ENCODE measurements around the gene WNT6.

The WNT6 gene

DNA sequence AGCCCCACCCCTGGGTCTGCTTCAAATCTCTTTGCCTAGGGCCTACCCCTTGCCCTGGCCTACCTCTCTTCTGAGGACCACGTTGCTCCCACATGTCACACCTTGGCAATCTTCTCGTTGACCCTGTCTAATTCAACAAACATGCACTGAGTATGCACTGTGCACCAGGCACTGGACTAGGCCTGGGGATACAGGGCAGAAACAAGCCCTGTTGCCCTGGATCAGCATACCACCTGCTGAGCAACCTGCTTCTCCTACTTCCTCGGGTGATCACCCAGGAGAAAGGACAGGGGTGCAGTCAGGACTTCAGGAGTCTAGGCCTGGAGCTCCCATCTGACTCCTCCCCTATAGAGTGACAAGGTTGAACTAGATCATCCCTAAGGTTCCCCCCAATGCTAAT is 30.8 kb downstream of the WNT6 start:
- no peaks in the 10 kb centered on the region for H3K36me3 ChIP-seq (ENCODE audit: control insufficient read depth, low read depth, low read length)

DNA sequence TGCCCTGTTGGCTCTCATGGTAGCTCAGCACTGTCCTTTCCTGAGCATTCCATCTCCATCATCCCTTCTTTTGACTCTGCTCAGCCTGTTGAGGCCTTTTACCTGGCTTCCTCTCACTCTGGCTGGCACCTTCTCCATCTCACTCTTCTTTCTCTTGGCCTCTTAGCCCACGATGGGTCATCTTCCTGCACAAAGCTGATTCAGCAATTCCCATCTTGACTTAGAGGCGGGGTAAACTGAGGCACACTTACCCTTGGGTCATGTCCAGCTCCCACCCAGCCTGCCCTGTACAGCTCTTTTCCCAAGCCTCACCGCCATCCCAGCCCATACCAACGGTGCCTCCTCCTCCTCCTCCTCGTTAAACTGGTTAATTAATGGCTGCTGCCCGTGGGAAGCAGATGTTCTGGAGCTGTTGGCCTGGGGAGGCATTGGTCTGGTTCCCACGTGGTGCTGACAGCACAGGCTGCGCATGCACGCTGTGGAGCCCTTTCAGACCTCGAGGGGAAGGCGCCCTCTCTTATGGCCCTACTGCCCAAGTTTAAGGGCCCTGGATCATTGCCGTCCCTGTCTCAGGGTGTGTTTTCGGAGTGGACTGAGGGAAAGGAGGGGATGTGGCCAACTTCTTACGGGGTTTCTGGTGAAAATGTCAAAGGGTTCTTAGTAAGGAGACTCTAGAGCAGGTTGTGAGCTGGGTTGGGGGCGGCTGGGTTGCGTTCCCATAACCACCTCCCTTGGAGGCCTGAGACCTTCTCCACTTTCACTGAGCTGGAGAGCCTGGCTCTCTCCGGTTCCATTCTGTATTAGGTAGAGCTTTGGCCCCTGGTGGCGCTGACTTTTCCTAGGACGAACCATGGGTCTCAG is 31.9 kb downstream of the WNT6 start:
- peaks cover 98% of the 10 kb centered on the region for H3K27me3 ChIP-seq (ENCODE audit: control insufficient read depth, insufficient read depth, low read length)
- H3K4me3 ChIP-seq (ENCODE audit: low read length): no peak overlapping the region
- no peaks in the 10 kb centered on the region for H3K9me3 ChIP-seq (ENCODE audit: control insufficient read depth, low read depth, low read length)
- H3K27ac ChIP-seq (ENCODE audit: low read length): no peak overlapping the region
- no peak overlapping the region for H3K9ac ChIP-seq (ENCODE audit: low read length)
- no peaks in the 10 kb centered on the region for H3K36me3 ChIP-seq (ENCODE audit: control insufficient read depth, low read depth, low read length)
- H3K4me1 ChIP-seq (ENCODE audit: control insufficient read depth, low read depth, low read length): peaks cover 18% of the 10 kb centered on the region

More for the DNA sequence above, 30.8 kb downstream of the WNT6 start:
- no peaks in the 10 kb centered on the region for H3K9me3 ChIP-seq (ENCODE audit: control insufficient read depth, low read depth, low read length)
- peaks cover 8% of the 10 kb centered on the region for H3K4me1 ChIP-seq (ENCODE audit: control insufficient read depth, low read depth, low read length)
- no peak overlapping the region for H3K9ac ChIP-seq (ENCODE audit: low read length)
- peaks cover 96% of the 10 kb centered on the region for H3K27me3 ChIP-seq (ENCODE audit: control insufficient read depth, insufficient read depth, low read length)
- no peak overlapping the region for H3K4me3 ChIP-seq (ENCODE audit: low read length)
- H3K27ac ChIP-seq (ENCODE audit: low read length): no peak overlapping the region

DNA sequence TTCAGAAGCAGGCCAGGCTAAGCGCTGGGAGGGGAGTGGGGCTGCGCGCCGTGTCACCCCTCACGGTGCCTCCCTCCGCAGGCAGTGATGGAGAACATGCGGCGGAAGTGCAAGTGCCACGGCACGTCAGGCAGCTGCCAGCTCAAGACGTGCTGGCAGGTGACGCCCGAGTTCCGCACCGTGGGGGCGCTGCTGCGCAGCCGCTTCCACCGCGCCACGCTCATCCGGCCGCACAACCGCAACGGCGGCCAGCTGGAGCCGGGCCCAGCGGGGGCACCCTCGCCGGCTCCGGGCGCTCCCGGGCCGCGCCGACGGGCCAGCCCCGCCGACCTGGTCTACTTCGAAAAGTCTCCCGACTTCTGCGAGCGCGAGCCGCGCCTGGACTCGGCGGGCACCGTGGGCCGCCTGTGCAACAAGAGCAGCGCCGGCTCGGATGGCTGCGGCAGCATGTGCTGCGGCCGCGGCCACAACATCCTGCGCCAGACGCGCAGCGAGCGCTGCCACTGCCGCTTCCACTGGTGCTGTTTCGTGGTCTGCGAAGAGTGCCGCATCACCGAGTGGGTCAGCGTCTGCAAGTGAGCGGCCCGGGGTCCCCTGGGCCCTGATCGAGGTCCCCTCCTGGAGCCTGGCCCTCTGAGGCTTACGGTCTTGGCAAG is 33.2 kb downstream of the WNT6 start:
- Histone ChIP-seq H3K4me1 (ENCODE audit: control insufficient read depth, low read depth, low read length) (peaks cover 22% of the 10 kb centered on the region), H3K9me3 (ENCODE audit: control insufficient read depth, low read depth, low read length) (no peaks in the 10 kb centered on the region), H3K27me3 (ENCODE audit: control insufficient read depth, insufficient read depth, low read length) (peaks cover 98% of the 10 kb centered on the region), H3K4me3 (ENCODE audit: low read length) (peak overlapping the region; percentile 36), H3K36me3 (ENCODE audit: control insufficient read depth, low read depth, low read length) (no peaks in the 10 kb centered on the region), H3K27ac (ENCODE audit: low read length) (no peak overlapping the region), H3K9ac (ENCODE audit: low read length) (no peak overlapping the region)

DNA sequence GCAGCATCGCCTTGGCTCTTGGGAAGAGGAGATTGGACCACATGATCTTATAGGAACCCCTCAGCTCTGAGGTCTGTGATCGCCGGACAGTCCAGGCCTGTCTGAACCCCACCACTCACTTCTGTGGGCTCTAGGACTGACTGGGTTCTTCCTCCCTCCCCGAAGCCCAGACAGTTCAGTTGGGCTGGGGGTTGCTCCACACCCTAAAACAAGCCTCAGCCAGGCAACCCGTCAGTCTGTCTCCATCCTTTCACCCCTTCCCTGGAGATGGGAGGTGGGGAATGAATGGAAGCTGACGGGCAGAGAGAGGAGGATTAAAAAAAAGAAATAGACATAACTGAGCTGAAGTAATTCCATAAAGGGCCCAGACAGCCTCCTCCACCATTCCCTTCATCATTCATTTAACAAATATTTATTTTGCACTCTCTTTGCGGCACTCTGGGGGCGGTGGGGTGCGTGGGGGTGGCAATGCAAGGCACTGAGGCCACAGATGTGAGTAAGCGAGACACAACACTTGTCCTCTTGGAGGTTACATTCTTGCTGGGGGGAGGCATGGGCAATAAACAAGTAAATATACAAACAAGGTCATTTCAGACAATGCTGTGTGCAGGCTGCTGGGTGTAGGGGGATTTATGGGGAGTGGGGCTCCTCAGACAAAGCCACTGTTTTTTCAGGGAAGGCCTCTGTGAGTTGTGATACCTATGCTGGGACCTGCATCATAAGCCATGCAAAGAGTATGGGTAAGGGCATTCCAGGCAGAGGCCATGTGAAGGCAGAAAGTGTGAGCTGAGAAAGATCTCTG is 33.9 kb downstream of the WNT6 start:
- peaks cover 98% of the 10 kb centered on the region for H3K27me3 ChIP-seq (ENCODE audit: control insufficient read depth, insufficient read depth, low read length)

DNA sequence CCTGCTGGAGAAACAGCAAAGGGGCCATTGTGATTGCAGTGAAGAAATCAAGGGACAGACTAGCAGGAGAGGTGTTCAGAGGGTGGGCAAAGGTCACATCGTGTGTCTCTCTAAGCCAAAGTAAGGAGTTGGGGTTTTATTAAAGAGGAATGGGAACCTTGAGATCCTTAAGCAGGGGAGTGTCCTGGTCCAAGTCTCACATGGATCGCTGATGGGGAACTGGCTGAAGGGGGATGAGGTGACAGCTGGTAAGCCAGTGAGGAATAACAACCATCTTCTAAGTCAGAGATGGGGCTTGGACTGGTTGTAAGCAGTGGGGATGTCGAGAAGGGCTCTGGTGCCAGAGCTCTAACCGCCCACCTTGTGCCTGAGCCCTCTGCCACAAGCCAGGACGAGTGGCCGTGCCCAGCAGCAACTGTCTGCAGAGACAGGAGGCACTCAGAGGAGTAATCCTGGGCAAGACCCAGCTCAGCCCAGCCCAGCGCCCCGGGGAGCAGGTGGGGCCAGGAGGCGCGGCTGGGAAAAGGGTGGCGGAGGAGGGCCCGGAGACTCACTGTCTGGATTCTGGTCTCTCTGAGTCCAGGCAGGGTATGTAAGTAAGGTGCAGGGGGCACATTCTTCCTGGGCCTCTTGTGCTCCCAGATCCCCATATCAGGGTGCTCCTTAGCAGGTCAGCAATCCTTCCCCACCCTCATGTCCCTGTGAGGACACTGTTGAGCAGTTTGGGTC is 34.7 kb downstream of the WNT6 start:
- no peaks in the 10 kb centered on the region for H3K36me3 ChIP-seq (ENCODE audit: control insufficient read depth, low read depth, low read length)
- H3K4me3 ChIP-seq (ENCODE audit: low read length): no peak overlapping the region
- H3K4me1 ChIP-seq (ENCODE audit: control insufficient read depth, low read depth, low read length): peaks cover 24% of the 10 kb centered on the region
- peaks cover 100% of the 10 kb centered on the region for H3K27me3 ChIP-seq (ENCODE audit: control insufficient read depth, insufficient read depth, low read length)
- H3K27ac ChIP-seq (ENCODE audit: low read length): no peak overlapping the region
- H3K9ac ChIP-seq (ENCODE audit: low read length): no peak overlapping the region
- no peaks in the 10 kb centered on the region for H3K9me3 ChIP-seq (ENCODE audit: control insufficient read depth, low read depth, low read length)

More for the DNA sequence above, 33.9 kb downstream of the WNT6 start:
- Histone ChIP-seq H3K9me3 (ENCODE audit: control insufficient read depth, low read depth, low read length) (no peaks in the 10 kb centered on the region), H3K9ac (ENCODE audit: low read length) (no peak overlapping the region), H3K4me1 (ENCODE audit: control insufficient read depth, low read depth, low read length) (peaks cover 24% of the 10 kb centered on the region), H3K4me3 (ENCODE audit: low read length) (peak overlapping the region; percentile 36), H3K36me3 (ENCODE audit: control insufficient read depth, low read depth, low read length) (no peaks in the 10 kb centered on the region), H3K27ac (ENCODE audit: low read length) (no peak overlapping the region)

DNA sequence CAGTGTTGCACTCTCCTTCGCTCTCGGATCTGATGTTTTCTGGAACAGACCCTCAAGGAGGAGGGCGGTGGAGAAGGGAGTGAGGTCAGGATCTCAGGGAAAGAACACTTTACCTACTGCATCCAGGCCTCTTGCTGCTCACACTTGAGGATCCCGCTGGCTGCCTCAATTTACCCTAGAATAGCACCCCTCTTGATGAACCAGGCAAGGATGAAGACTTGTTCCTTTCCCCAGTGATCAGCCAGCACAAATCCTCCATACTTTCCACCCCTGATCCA is 35.2 kb downstream of the WNT6 start:
- H3K27me3 ChIP-seq (ENCODE audit: control insufficient read depth, insufficient read depth, low read length): peaks cover 100% of the 10 kb centered on the region
- H3K9ac ChIP-seq (ENCODE audit: low read length): no peak overlapping the region
- H3K27ac ChIP-seq (ENCODE audit: low read length): no peak overlapping the region
- H3K4me1 ChIP-seq (ENCODE audit: control insufficient read depth, low read depth, low read length): peaks cover 24% of the 10 kb centered on the region
- H3K9me3 ChIP-seq (ENCODE audit: control insufficient read depth, low read depth, low read length): no peaks in the 10 kb centered on the region
- no peaks in the 10 kb centered on the region for H3K36me3 ChIP-seq (ENCODE audit: control insufficient read depth, low read depth, low read length)
- no peak overlapping the region for H3K4me3 ChIP-seq (ENCODE audit: low read length)

DNA sequence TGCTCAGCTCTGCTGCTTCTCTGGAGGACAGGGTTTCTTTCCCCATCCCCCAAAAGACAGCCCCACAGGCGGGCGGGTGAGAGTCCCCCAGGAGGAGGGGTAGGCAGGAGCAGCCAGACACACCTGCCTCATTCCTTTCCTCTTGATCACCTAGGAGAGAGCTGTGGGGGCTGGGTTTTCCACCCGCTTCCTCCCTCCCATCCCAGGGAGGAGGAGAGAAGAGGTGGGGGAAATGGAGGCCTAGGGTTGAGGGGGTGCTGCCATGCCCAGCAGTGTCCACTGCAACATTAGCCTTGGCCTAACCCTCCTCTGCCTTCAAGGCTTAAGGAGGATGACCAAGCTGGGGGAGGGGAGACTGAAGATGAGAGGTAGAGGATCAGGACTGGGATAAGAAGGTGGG is 35.7 kb downstream of the WNT6 start:
- peaks cover 100% of the 10 kb centered on the region for H3K27me3 ChIP-seq (ENCODE audit: control insufficient read depth, insufficient read depth, low read length)

DNA sequence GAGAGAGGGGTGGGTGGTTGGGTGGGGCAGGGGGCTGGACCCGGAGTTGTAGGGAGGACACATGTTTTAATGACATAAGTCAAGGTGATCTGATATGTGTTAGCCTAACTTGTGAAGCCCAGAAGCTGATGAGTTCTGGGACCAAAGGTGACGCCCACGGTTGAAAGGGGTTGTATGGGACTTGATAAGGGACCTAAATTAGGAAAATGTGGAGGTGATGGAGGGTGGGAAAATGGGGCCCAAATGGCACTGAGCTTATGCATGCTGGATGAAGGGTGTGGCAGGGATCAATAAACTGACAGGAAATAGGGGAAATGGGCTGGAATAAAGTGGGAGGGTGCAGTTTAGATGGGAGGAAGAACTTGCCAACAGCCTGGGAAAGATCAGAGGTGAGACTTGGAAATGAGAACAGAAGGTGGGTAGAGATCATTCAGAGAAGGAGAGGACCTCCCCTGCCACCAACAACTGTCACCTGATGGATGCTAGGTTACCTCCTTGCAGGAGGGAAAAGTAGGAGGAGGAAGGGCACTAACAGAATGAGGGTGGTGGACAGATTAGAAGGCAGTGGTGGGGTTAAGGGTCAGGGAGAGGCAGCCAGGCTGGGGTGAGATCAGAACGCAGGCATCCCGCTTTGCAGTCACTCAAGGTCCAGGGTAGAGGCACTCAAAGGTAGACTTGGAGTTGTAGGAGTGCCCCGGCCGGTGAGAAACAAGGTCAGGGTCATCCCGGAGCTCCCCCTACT is 36.3 kb downstream of the WNT6 start:
- Histone ChIP-seq H3K27me3 (ENCODE audit: control insufficient read depth, insufficient read depth, low read length) (peaks cover 100% of the 10 kb centered on the region), H3K36me3 (ENCODE audit: control insufficient read depth, low read depth, low read length) (no peaks in the 10 kb centered on the region), H3K9me3 (ENCODE audit: control insufficient read depth, low read depth, low read length) (no peaks in the 10 kb centered on the region), H3K9ac (ENCODE audit: low read length) (no peak overlapping the region), H3K27ac (ENCODE audit: low read length) (no peak overlapping the region), H3K4me3 (ENCODE audit: low read length) (peak overlapping the region; percentile 34), H3K4me1 (ENCODE audit: control insufficient read depth, low read depth, low read length) (peaks cover 24% of the 10 kb centered on the region)

More for the DNA sequence above, 35.7 kb downstream of the WNT6 start:
- Histone ChIP-seq H3K9ac (ENCODE audit: low read length) (no peak overlapping the region), H3K4me1 (ENCODE audit: control insufficient read depth, low read depth, low read length) (peaks cover 24% of the 10 kb centered on the region), H3K36me3 (ENCODE audit: control insufficient read depth, low read depth, low read length) (no peaks in the 10 kb centered on the region), H3K27ac (ENCODE audit: low read length) (no peak overlapping the region), H3K9me3 (ENCODE audit: control insufficient read depth, low read depth, low read length) (no peaks in the 10 kb centered on the region), H3K4me3 (ENCODE audit: low read length) (no peak overlapping the region)

DNA sequence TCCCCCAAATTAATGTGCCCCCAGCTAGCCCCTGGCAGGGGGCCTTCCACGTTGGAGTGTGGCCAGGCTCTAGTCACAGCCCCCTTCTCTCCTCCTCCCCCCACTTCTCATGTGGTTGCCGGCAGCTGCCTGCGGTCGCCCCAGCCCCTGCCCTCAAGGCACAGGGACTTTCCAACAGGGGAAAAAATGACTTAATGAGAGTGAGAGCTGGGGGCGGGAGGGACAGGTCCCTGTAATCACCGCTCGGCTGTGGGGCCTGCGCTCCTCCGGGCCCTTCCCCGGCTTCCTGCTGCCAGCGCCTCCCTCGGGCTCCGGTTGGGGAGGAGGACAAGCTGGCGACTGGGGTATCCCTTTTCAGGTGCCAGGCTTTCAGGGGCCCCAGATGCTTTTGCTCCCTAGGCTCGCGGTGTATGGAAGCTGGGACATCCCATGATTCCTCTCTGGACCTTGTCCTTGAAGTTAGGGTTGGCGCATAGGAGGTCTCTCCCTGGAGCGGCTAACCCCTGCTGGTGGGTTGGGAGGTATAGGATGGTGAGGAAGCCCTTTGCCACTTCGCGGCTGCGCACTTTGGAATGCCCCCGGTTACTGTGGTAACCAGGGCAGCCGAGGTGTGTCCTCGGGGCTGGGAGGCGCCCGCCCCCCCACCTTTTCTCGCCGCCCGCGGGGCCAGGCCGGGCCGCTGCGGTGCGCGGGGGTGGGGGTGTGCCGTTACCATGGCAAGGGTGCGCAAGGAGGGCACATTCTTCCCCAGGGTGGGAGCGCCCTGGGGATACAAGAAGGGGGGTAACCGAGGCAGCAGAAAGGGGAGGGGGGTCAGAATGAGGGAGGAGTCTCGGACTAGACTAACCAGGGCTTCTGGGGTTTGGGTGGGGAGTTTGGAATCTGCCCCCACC is 37.1 kb downstream of the WNT6 start:
- Histone ChIP-seq H3K27ac (ENCODE audit: low read length) (no peak overlapping the region), H3K4me1 (ENCODE audit: control insufficient read depth, low read depth, low read length) (peaks cover 24% of the 10 kb centered on the region), H3K9ac (ENCODE audit: low read length) (no peak overlapping the region), H3K36me3 (ENCODE audit: control insufficient read depth, low read depth, low read length) (no peaks in the 10 kb centered on the region), H3K9me3 (ENCODE audit: control insufficient read depth, low read depth, low read length) (no peaks in the 10 kb centered on the region), H3K4me3 (ENCODE audit: low read length) (peak overlapping the region; percentile 34), H3K27me3 (ENCODE audit: control insufficient read depth, insufficient read depth, low read length) (peaks cover 100% of the 10 kb centered on the region)
